ENCODE data around the gene PRKCA.

Gene PRKCA

DNA sequence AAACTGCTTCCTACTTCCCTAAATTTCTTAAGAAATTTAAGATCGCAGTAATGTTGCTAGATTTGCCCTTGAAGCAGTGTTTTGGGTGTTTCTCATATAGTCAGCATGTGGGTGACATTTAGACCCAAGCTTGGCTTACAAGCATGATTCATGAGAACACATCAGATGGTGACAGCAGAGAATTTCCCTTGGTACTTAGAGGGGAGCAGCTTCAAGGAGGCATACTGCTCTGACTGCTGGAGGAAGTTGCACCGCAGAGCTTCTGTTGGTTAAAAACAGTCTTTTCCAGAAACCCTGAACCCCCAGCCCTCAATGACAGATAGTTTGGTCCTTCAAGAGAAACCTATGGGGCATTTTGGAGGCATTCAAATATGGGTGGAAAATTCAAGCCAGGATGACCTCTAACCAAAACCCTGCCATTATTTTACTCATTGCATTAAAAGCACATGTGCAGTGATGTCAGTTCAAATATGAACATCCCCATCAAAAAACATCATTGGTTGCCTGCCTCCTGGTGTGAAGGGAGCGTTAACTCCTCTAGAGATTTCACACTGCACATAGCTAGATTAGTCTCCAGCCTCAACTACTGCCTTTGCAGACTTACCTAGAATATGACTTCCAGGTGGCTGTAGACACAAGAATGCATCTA lies 331.0 kb downstream of the PRKCA start:
- DNase-seq, result no peak

DNA sequence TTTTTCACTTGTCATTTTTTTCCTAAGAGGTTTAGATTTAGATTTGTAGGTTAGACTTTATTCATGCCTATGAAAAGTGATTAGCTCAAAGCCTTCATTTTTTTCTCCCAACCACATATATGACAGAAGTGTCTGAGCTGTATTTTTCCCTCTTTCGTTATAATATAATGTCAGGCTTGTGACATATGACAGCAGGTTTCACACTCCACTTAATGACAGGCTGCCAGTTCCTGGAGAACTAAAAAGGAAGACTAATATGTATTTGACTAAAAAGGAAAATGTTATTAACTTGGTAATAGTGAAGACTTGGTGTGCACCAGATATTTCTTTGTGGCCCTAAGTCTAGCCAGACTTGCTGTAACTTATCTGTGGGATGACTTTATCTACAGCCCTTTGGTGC lies 331.8 kb downstream of the PRKCA start:
- DNase-seq, result no peak

- no peak for DNase-seq
Observed at GRCh38 chr17:66635386-66636045, 333.1 kb downstream of the PRKCA start.

GRCh38 chr17:66636111-66636510 lies 333.7 kb downstream of the PRKCA start:
- DNase-seq, result no peak

DNA sequence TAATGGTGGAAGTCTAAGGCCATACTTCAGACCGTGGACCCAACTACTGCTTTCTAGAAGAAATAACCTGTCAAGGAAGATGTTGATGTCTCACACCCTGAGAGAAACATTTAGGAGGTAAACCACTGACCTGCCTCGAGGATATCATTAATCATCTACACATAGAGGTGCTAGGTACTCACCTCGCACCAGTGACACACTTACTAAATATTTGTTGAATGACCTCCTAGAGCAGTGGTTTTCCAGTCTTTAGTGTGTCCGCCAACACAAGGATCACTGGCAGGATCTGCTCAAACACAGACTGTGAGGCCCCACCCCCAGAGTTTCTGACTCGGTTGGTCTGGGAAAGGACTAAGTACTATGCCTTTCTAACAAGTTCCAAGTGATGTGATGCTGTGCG lies 335.1 kb downstream of the PRKCA start:
- DNase-seq, result no peak

GRCh38 chr17:66638707-66639479 lies 336.5 kb downstream of the PRKCA start:
- no peak for DNase-seq

DNA sequence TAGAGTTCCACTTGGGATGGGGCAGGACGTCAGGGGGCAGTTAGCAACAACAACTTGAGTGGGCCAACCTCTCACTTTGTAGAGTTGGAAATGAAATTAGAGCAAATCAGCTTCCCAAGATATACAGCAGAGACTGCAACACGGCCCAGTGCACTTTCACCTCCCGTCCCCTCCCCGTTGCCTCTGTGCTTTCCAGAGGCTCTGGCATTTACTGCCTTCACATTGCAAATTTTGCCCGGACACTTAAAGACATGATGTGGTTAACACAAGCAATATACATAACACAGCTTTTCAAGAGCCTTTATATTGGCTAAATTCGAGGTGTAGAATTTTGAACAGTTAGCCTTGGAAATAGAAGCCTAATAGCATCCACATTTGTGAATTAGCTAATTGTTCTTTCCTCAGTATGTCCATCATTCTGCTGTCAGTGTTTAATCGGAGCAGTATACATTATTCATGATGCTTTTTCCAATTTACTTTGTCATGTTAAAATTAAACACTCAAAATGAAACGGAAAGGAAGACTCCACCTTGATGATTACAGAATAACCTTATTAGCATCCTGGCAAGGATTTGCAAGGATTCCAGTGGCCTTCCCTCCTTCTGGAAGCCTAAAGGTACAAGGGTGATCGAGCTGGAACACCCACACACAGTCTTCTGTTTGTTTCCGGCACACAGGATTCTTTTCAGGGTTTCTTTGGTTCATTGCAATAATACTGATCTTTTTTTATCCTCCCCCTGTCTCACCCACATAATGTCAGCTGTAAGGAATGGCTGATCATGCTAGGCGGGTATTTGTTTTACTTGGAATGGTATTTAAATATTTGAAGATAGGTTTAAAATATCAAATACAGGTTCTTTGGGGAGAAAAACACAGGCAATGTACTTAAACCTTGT lies 341.6 kb downstream of the PRKCA start:
- no peak for DNase-seq

DNA sequence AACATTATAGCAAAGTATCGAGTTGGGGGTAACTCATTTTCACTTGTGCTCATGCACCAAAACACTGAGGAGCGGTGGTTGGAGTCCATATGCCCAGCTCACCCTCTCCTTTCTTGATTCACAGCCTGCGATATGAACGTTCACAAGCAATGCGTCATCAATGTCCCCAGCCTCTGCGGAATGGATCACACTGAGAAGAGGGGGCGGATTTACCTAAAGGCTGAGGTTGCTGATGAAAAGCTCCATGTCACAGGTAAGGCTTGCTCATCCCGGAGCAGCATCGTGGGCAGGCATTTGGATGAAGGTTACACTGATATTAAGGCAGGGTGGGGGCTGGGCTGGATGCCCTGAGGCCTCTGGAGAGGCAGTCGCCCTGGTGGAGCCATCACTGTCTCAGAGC lies 342.8 kb downstream of the PRKCA start:
- DNase-seq, result no peak

DNA sequence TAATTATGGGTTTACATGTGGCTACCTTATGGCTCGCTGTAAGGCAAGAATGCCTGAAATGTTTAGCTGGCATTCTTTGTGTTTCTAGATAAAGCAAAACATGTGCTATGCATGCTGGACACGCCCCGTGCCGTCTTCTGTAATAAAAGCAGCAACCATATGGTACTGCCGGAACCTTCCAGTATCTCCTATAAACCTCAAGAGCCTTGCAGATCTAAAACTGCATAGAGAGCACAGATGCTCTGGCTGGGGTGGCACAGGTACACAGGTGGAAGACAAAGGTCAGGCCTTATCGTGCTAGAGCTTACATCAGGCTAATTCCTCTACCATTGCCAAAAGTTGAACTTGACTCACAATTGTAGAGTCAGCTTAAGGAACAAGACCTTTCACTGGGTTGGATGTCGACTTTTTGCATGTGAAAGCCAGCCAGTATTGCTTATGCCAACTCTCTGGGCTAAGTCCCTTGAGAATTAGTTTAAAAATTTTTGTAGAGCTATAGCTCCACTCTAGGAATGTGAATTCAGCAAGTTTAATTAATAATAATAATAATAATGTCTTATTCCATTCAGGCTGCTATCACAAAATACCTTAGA lies 345.1 kb downstream of the PRKCA start:
- no peak for DNase-seq

DNA sequence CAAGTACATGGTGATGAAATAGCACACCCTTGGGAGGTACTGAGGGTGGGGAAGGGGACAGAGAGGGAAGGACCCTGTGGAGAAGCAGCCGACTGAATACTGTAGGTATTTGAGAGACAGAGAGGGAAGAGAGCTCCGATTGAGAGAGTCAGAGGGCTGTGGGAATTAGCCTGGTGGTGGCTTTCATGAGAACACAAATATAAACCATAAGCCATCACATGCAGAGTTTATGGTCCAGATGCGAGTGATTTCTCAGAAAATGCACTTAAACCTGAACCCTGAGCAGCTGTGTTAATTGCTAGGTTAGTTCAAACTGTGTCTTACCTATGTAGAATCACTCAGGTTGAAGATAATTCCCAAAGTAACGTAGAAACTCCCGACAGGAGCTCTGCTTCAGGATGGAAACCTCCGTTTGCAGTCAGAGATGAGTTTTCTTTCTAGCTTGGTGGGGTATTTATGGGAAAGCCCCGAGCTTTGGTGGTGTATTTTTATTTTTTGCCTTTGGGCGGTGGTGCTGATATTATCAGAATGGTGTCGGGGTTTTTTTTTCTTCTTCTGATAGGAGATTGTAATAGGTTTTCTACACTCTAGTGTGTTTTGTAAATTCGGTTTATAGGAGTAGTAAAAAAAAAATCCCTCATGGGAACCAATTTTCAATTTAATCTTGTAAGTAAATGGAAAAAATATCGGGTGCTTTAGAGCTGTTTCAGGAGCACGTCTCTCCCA lies 347.6 kb downstream of the PRKCA start:
- DNase-seq, result no peak

GRCh38 chr17:66650544-66650877 lies 348.1 kb downstream of the PRKCA start:
- DNase-seq, result no peak

DNA sequence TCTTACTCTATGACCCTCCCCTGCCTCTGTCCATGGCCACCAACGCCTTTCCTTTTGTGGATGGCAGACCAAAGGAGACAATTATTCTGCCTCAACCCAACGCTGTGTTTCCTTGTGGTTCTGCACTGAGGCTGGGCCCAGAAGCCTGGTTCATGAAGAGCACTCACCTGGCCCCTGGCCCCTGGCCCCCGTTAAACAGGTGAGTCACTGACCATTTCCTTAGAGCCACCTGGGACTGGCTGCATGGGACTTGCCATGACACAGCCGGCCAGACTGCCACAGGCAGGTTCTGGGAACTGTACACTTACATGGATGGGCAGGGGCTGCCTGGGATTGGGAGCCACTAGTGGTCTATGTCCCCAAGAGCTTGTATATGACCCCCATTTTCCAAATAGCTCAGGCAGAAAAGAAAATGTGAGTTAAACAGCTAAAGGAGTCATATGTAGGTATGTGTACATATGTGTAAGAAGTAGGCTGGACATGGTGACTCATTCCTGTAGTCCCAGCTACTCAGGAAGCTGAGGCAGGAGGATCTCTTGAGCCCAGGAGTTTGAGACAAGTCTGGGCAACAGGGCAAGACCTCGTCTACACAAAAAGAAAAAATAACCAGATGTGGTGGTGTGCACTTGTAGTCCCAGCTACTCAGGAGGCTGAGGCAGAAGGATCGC lies 350.6 kb downstream of the PRKCA start:
- DNase-seq, result no peak

DNA sequence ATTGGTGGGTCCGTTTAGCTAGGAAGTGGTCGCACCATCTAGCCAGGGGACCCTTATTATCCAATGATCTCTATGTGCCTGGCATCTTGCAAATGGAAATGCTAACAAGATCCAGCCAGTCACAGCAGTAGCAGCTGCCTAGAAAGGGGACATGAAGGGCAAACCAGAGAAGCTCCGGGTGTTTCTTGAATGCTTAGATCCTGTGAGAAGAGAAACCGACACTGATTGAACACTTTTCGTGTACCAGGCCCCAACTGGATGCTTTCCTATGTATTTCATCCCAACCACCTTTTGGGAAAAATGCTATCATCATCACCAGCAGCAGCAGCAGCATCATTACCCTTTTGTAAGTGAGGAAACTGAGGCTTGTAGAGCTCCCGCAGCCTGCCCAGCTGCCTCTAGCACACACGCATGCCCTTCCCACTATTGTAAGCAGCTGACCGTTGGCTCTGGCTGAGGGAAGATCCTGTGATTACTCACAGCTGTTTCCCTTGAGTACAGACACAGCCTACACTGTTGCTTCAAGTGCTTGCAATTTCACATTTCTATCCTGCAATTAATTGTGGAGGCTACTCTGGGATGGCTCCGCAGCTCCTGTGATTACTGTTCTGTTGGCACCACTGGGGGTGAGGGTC lies 351.8 kb downstream of the PRKCA start:
- no peak for DNase-seq

- no peak for DNase-seq
Observed at GRCh38 chr17:66654764-66655163, 352.4 kb downstream of the PRKCA start.

DNA sequence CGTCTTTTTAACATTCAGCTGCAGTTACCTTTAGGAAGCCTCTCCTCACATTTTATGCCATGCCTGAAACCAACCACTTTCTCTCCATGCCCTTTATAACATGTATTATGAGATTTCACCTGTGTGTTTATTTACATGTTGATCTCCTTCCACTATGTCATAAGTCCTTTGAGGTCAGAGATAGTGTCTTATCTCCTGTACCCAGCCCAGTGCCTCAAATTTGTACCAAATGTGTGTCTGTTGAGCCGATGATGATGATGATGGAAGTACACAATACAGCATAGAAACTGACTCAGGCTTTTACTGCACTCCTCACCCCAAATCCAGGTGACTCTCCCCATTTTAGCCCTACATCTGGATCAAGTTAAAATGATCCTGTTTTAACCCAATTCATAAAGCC lies 353.0 kb downstream of the PRKCA start:
- no peak for DNase-seq

- no peak for DNase-seq
Observed at GRCh38 chr17:66655861-66656260, 353.4 kb downstream of the PRKCA start.

- DNase-seq, result no peak
Observed at GRCh38 chr17:66661411-66662256, 359.2 kb downstream of the PRKCA start.

DNA sequence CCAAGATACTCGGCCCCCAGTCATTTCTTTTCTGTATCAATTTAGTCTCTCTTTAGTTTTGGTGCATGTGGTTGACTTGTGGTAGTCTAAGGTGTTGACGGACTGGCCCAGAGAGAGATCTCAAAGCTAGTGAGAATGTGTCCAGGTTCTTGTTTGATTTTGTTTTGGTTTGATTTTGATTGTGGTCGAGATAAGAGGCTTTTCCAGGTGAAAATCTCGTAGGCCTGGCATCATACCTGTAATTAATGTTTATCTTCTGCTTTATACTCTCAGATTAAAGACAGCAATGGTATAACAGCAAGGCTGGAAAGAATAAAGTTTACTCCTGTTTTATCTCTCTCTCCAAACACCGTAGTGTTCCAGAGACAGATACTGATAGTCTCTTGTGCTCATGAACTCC lies 360.1 kb downstream of the PRKCA start:
- DNase-seq, result no peak

DNA sequence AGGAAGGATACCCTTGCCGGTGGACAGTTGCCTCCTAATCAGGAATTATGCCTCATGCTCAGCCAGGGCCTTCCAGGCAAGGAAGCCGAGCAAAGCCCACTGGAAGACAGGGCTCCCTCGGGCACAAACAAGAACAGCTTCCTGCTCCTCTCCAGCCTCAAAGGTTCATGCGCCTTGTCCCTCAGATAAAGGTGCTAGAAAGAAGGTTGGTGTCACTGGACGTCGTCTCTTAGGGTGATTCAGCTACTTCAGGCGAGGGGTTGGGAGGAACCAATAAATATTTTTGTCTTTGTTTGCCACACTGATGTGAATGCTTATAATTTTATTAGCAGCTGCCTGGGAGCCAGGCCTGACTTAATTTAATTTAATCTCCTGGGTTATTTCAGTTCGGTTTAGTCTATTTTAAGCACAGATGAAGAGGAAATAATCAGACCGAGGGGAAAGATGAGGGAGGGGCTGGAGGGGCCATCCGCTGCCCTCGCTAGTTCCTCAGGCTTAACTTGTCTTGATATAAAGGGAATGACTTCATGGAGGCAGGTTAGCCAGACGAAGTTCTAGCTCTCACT lies 360.7 kb downstream of the PRKCA start:
- no peak for DNase-seq

DNA sequence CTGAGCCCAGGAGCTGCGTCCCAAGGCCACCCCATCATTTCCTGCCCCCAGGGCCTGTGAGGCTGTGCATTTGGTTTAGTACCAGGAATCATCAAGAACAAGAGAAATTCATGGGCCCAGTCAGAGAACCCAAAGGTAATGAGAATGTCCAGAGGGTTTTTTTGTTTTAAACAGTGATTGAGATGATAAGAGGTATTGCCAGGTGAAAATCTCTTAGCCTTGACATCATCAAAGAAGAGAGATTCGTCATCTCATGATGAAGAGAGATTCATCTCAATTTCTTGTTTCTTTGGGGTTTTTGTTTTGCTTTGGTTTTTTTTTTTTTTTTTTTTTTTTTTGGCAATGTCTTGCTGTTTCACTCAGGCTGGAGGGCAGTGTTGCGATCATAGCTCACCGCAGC lies 361.9 kb downstream of the PRKCA start:
- DNase-seq, result no peak
